Right ventricle myocardium superior (tissue), 1 donor: Measurements from ENCODE around the gene R3HDM4. TPM values are rescaled to one million over a fixed set of nuclear protein-coding genes. Genes with fewer than 3 reads are reported as not detected.

ENCODE experiments used
- ATAC-seq: fragments of 200-7000 bp; cut with Tn5 transposase; one replicate; pipeline ENCODE4 v1.9.1; 2020; ENCODE audit warnings: mild to moderate bottlenecking; ENCODE audit not compliant: poor library complexity
- DNase-seq: peaks from one replicate; pipeline ENCODE4 v3.0.0-alpha.2; 2020
- intact Hi-C: fragments of 100-400 bp; cut with DNase I; formaldehyde crosslinking; loops from one replicate; pipeline ENCODE4 v1.11.2; 2022
- total RNA-seq: library from RNA; stranded (reverse); fragmentation: NEBNext Ultra II Directional; extraction: Animal tissue kit (Norgen Biotek cat#: 25700); gene quantifications from one replicate; pipeline ENCODE4 v1.2.1, GENCODE V29; 2021
- donor health status: DM: no; HTN: yes; CAD: no; lungs with severe emphysema.

R3HDM4 gene
- total RNA-seq, 1 donor from 2014 or later, result 20.3 TPM

DNA sequence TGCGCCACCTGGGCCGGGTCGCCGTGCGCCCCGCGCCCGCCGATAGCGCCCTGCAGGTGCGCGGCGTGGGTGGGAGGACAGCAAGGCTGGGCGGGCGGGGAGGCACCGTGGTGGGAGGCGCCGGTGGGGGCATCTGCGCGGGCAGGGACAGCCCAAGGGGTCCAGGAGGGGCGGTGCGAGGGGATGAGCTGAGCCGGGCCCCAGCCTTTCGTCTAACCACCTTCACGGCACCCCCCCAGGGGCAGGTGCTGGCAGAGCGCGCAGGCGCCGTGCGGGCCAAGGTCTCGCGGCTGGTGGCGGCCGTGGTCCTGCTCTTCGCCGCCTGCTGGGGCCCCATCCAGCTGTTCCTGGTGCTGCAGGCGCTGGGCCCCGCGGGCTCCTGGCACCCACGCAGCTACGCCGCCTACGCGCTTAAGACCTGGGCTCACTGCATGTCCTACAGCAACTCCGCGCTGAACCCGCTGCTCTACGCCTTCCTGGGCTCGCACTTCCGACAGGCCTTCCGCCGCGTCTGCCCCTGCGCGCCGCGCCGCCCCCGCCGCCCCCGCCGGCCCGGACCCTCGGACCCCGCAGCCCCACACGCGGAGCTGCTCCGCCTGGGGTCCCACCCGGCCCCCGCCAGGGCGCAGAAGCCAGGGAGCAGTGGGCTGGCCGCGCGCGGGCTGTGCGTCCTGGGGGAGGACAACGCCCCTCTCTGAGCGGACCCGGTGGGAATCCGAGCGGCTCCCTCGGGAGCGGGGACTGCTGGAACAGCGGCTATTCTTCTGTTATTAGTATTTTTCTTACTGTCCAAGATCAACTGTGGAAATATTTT is 7.2 kb upstream of the R3HDM4 start:
- DNase-seq, result no peak

DNA sequence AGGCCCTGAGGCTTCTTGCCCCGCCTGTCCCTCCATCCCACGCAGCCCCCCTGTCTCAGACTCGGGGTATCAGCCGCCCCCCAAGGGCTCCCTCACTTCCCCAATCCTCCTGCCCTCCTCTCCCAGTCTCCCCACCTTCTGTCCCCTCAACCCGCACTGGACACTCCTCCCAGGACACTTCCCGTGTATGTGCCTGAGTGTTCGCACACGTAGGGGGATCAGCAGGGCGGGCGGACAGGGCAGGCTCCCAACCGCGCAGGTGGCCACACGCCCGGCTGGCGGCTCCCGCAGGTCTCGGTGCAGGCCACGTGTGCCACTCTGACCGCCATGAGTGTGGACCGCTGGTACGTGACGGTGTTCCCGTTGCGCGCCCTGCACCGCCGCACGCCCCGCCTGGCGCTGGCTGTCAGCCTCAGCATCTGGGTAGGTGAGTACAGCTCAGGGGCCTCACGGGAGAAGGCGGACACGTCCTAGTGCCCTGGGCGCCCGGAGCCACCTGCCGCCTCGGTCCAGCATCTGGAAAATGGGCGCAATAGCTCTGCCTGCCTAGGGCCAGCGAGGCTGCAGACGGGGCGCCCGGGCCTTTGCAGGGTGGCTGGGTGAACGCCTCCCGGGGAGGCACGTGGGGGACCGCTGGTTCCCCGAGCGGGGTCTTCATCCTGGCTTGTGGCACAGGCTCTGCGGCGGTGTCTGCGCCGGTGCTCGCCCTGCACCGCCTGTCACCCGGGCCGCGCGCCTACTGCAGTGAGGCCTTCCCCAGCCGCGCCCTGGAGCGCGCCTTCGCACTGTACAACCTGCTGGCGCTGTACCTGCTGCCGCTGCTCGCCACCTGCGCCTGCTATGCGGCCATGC is 6.4 kb upstream of the R3HDM4 start:
- DNase-seq, result no peak
- no peak for ATAC-seq
- intact Hi-C loops, result loop anchor here (2.0 to 5.0 kb wide), 2 partner anchors 62 to 151 kb away; partner anchors contain the start of gene CFD

More for the DNA sequence above, 7.2 kb upstream of the R3HDM4 start:
- intact Hi-C loops, result loop anchor here (5.0 kb wide), 1 partner anchor 63 kb away; the partner anchor contains the start of gene CFD
- ATAC-seq, result no peak

DNA sequence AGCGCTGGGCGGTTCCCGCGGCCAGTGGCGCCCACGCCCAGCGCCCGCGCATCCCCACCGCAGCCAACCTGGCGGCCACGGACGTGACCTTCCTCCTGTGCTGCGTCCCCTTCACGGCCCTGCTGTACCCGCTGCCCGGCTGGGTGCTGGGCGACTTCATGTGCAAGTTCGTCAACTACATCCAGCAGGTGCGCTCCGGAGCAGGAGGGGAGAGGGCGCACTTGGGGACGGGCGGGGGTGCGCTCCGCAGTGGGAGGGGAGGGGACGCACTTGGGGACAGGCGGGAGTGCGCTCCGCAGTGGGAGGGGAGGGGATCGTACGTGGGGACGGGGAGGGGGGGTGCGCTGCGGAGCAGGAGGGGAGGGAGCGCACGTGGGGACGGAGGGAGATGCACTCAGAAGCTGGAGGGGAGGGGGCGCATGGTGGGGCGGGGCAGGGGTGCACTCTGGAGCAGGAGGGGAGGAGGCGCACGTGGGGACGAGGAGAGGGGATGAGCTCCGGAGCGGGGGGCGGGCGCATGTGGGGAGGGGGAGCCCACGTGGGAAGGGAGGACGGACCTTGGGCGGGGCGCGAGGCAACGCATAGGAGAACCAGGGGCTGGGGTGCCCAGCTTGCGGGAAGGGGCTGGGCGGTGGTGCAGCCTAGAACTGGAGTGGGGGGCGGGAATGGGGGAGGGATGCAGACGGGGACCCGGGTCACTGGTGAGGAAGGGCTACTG is 5.6 kb upstream of the R3HDM4 start:
- ATAC-seq (no peak), DNase-seq (no peak)
- intact Hi-C loops, result loop anchor here (2.0 kb wide), 1 partner anchor 150 kb away; no protein-coding TSS in a partner anchor

DNA sequence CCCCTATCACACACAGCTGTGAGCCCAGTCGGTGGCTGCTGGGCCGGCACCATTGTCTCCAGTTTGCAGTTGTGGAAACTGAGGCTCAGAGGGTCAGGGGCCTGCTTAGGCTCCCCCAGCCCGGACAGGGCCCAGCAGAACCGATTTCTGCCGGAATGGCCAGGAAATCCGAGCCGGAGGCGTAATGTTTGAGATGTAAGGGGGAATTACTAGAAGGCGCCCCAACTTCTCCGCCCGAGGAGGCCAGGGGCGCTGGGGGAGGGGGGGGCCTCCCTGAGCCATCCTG is 5.1 kb upstream of the R3HDM4 start:
- intact Hi-C loops, result loop anchor here (2.0 kb wide), 1 partner anchor 149 kb away; no protein-coding TSS in a partner anchor
- DNase-seq (no peak), ATAC-seq (no peak)

DNA sequence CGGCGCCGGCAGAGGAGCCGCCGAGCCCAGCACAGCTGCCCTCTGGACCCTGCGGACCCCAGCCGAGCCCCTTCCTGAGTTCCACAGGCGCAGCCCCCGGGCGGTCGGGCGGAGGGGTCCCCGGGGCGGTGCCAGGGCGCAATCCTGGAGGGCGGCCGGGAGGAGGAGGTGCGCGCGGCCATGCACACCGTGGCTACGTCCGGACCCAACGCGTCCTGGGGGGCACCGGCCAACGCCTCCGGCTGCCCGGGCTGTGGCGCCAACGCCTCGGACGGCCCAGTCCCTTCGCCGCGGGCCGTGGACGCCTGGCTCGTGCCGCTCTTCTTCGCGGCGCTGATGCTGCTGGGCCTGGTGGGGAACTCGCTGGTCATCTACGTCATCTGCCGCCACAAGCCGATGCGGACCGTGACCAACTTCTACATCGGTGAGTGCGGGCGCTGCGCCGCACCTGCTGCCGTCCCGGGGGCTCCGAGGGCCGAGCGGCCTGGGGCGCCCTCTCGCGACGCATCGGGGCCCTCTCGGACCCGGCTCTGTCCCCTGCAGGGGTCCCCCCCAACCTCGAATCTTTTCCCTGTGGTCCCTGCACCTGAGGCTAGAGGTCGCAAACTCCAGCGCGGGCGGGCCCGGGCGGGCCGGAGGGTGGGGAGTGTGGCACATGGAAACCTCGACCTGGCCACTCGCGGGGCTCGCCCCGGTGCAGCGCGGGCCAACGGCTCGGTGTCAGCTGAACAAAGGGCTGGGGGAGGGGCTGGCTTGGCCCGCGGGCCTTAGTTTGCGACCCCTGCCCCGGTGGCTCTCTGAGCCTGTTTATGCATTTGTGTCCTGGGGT is 4.5 kb upstream of the R3HDM4 start, which contains the start of gene KISS1R:
TSS of gene KISS1R (plus strand) at position 11 of the 829 bp plus-strand sequence. CDS start at position 181, 170 bp downstream.
- DNase-seq, result no peak
- ATAC-seq, result no peak
- intact Hi-C loops, result loop anchor here (2.0 kb wide), 1 partner anchor 149 kb away; no protein-coding TSS in a partner anchor

DNA sequence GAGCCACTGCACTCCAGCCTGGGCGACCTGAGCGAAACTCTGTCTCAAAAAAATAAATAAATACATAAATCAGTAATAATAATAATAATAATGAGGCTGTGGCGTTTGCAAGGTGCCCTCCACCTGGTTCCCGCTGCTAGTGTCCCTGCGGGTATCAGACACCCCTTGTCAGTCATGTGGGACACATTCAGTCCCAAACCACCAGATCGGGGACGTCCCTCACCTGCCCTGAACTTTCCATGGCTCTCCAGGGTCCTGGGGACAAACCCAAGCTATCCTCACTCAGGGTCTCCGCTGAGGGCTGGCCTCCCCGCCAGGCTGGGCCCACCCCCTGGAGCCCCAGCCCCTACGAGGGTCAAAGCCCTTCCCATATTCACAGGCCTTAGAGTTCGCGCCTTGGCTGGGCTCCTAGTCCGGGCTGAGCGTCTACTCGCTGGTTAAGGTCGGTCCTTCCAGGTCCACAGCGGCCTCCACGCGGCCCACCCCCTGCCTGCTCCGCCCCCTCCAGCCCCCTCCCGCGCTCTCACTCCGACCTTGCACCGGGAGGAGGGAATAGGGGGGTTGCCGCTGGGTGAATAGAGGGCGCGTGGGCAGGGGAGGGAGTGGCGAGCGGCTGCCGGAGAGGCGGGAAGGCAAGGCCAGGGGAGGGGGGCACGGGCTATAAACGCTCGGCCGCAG is 3.8 kb upstream of the R3HDM4 start:
- ATAC-seq (no peak), DNase-seq (no peak)
- intact Hi-C loops, result no loop called here

DNA sequence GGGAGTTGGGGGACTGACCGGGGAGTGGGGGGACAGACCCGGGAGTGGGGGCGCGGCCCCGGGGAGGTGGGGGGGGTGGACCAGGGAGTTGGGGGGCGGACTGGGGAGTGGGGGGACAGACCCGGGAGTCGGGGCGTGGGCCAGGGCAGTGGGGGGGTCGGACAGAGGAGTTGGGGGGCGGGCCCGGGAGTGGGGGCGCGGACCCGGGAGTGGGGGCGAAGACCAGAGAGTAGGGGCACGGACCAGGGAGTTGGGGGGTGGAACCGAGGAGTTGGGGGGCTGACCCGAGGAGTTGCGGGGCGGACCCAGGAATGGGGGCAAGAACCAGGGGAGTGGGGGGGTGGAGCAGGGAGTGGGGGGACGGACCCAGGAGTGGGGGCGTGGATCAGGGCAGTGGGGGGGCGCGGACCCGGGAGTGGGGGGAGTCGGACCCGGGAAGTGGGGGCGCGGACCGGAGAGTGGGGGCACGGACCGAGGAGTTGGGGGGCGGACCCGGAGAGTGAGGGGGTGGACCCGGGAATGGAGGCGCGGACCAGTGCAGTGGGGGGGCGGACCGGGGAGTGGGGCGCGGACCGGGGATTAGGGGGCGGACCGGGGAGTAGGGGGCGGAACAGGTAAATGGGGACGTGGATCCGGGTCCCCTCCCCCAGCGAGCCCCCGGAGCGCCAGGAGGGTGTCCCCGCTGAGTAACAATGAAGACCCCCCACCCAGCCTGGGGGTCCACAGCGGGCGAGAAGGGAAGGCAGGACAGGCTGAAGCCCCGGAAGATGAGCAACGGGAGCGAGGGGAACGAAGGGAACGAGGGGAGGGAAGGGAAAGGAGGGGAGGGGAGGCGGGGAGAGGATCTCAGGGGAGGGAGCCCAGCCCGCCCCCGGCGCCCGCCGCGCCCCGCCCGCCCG is 589 bp downstream of the R3HDM4 start:
- ATAC-seq, result no peak
- intact Hi-C loops, result no loop called here
- DNase-seq, result no peak

DNA sequence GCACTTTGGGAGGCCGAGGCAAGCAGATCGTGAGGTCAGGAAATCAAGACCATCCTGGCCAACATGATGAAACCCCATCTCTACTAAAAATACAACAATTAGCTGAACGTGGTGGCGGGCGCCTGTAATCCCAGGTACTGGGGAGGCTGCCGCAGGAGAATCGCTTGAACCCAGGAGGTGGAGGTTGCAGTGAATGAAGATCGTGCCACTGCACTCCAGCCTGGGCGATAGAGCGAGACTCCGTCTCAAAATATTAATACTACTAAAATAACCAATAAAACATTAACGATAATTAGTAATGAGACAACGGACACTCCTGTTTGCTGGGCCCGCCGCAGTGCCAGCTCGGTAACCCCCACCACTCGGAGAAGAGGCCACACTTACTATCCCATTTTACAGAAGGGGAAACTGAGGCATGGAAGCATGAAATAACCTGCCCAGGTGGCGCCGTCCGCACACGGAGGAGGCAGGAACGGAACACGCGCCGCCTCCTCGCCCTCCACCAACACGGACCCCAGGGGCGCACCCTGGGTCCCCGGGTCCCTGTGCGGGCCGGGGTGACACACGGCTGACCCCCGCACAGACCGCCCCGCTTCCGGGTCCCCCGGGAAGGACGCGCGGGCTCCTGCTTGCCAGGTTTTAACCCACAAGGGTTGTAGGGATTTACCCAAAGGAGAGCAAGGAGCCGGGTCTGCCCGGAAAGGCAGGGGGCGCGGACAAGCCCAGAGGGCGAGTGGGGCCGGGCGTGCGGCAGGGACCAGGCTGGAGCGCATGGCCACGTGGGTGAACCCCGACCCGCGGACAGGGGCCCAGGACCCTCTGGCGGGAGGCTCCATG is 1.6 kb downstream of the R3HDM4 start:
- no peak for DNase-seq
- ATAC-seq, result no peak
- intact Hi-C loops, result no loop called here

DNA sequence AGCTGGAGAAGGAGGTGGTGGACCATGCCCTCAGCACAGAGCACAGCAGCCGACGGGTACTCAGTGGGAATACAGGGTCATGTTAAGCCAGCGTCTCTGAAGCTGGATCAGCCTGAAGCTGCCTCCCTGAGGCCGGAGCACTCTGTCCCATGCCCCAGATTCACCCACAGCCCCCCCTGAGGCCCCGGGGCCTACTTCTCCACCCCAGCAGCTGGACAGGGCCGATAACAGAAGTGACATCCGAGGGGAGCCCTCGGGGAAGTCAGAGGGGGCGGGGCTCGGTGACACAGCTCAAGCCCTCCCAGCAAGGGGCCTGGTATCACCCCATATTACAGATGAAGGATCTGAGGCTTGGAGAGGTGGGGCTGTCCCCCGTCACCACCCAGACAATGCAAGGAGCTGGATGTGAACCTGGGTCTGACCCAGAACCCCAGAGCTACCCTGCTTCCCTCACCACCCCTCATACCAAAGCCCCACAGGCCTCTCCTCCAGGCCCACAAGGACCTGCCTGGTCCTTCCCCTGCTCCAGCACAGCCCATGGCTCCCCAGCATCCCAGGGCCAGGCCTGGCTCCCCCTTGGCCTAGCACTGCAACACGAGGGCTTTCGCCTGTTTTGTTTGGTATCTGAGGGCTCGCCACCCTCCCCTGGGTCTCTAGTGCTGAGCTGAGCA is 5.7 kb downstream of the R3HDM4 start:
- intact Hi-C loops, result no loop called here
- ATAC-seq (peak; percentile 11), DNase-seq (no peak)

DNA sequence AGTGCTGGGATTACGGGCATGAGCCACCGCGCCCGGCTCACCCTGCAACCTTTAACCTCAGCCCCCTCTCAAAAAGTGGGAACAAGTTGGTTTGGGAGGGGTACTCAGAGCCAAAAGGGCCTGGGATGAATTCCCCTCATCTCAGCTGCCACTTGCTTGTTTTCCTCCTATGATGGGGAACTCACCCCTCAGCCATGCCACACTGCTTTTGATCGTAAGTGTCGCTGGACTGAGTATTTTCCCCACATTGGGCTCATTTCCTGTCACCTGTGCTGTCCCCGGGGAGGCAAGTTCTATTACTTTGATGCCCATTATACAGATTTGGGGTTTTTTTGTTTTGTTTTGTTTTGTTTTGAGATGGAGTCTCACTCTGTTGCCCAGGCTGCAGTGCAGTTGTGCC is 6.5 kb downstream of the R3HDM4 start:
- ATAC-seq, result no peak
- intact Hi-C loops, result no loop called here
- DNase-seq, result no peak

DNA sequence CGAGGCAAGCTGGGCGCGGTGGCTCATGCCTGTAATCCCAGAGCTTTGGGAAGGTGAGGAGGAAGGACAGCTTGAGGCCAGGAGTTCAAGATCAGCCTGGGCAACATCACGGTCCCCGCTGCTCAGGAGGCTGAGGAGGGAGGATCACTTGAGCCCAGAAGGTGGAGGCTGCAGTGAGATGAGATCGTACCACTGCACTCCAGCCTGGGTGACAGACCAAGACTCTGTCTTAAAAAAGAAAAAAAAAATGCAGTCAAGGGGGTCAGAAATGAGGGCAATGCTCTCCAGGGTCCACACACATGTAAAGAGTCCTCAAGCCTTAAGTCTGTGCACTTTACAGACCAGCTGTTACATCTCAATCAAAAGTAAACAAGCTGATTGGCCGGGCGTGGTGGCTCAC is 8.5 kb downstream of the R3HDM4 start:
- intact Hi-C loops, result no loop called here
- ATAC-seq, result no peak
- DNase-seq, result no peak

DNA sequence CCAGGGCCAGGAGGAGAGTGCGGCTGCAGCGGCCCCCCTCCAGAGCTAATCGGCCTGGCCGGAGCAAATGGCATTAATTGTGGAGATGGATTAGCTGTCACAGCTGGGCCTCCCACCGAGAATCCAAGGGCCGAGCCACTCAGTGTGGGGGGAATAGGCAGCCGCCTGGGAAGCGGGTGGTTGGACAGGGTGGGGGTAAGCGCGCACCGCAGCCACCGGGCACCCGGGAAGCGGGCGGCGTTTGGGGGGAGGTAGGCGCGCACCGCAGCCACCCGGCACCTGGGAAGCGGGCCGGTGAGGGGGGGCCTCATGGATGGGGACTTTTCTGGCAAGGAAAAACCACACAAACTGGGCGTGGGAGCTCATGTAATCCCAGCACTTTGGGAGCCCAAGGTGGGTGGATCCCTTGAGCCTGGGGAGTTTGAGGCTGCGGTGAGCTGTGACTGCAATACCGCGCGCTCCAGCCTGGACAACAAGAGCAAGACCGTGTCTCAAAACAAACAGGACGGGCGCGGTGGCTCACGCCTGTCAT is 9.7 kb downstream of the R3HDM4 start:
- ATAC-seq (no peak), DNase-seq (no peak)
- intact Hi-C loops, result no loop called here

DNA sequence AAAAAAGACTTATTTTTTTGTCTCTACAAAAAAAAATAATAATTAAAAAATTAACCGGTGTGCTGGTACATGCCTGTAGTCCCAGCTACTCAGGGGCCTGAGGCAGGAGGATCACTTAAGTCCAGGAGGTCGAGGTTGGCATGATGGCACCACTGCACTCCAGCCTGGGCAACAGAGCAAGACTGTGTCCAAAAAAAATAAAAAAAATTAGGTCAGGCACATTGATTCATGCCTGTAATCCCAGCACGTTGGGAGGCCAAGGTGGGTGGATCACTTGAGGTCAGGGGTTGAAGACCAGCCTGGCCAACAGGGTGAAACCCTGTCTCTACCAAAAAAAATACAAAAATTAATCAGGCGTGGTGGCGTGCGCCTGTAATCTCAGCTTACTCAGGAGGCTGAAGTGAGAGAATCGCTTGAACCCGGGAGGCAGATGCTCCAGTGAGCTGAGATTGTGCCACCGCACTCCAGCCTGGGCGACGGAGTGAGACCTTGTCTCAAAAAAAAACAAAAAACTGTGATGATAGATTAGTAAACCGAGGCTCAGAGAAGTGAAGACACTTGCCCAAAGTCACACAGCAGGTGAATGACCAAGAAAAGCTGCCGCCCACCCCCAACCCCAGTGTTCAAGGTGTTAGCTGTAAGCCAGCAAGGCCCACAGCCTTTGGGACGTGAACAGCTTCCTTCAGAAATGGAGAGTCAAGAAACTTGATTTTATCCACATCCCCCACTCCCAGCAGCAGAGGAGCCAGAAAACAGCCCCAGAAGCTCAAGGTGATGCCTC is 10.4 kb downstream of the R3HDM4 start:
- no peak for DNase-seq
- ATAC-seq, result no peak
- intact Hi-C loops, result no loop called here

DNA sequence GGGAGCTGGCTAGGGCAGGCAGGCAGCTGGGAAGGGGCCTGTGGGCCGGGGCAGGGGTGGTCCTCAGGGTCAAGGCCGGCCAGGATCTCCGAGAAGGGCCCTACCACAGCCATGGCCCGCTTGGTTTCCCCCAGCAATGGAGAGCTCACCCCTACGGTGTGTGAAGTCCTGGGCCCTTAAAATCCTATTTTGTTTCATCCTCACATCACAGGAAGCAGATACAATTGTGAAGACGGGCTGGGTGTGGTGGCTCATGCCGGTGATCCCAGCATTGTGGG is 11.0 kb downstream of the R3HDM4 start:
- intact Hi-C loops, result no loop called here
- ATAC-seq (no peak), DNase-seq (no peak)
